HG03442 (cell line): ENCODE data around the gene GABRR1.
"Not testable (repeated sequence)": the region's sequence is repeated elsewhere in the genome, so short reads cannot be mapped to it uniquely, and the experiment has no call there.

Experiments
- ATAC-seq: cut with Tn5 transposase; IDR thresholded peaks from one replicate; pipeline ENCODE4 v1.9.1; 2021; ENCODE audit warnings: mild to moderate bottlenecking, moderate library complexity; ENCODE audit not compliant: unreplicated experiment

The GABRR1 gene

DNA sequence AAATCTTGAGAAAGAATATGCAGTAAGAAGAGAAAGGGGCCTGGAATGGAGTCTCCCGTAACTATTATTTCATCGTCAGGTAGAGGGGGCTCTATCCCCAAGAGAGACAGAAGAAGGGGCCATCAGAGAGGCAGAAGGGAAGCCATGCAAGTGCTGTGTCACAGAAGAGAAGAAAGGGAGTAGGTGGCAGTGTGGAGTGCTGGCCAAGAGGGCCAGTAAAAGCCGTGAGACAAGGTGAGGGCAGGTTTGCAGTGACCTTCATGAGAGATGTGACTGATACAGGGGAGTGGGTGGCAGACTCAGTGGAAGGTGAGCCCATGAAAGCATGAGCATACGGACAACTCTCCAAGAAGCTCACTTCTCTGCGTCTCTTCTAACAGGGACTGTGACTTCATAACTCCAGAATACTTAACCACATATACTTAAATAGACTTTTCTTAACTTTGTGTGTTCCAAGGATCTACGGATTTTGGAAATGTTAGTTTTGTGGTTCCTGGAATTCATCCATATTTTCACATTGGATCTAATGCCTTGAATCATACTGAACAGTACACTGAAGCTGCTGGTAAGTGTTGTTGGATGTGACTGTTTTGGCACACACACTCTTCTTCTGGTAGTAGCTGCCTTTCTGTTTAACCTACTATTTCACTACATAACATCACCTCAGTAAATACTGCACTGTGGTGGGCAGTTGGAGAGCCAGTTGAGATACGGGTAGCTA lies 55.7 kb downstream of the GABRR1 start:
- no peak for ATAC-seq

DNA sequence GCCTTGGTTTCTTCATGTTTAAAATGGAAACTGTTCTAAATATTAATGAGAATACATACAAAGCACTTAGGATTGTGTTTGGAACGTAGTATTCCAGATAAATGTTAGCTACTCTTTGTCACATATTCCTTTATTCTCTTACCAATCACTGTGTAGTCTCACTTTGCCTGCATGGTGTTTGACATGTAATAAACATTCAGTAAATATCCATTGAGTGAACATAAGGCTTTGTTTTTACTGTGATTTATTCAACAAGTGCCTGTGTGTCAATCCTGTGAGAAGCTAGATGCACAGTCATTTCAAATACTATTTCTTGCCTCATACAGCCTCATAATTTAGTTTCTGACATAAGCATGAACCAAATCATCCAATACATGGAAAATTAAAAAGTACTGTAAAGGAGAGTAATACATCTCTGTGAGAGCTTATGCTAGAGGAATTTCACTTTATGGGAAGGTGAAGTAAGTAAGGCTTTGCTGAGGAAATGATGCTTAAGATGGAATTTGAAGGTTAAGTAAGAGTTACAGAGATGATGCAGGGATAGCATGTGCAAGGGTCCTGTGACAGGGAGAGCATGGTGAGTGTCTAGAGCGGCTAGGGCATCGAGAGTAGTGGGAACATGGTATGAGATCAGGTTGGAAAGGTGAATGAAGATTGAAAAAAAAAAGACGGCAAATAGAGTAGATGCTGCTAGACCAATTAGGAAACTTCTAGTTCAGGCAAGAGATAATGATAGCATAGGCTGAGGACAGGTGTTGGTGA lies 56.6 kb downstream of the GABRR1 start:
- ATAC-seq: no peak

DNA sequence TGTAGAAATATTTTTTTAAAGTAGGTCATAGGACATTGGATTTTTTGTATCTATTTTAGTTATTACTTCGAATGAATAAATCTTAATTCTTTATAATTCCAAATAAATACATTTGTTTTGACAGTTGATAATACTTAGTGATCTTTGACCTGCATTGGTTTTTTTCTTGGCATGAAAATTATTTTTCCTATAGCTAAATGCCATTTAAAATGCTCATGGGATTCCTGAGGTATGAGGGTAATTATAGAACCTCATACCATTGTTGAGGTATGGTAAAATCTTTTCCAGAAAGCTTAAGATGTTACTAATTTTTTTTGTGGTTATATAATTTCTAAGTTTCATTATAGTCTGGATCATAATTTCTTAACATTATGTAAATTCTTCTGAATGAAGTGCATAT lies 63.0 kb downstream of the GABRR1 start:
- ATAC-seq: no peak

DNA sequence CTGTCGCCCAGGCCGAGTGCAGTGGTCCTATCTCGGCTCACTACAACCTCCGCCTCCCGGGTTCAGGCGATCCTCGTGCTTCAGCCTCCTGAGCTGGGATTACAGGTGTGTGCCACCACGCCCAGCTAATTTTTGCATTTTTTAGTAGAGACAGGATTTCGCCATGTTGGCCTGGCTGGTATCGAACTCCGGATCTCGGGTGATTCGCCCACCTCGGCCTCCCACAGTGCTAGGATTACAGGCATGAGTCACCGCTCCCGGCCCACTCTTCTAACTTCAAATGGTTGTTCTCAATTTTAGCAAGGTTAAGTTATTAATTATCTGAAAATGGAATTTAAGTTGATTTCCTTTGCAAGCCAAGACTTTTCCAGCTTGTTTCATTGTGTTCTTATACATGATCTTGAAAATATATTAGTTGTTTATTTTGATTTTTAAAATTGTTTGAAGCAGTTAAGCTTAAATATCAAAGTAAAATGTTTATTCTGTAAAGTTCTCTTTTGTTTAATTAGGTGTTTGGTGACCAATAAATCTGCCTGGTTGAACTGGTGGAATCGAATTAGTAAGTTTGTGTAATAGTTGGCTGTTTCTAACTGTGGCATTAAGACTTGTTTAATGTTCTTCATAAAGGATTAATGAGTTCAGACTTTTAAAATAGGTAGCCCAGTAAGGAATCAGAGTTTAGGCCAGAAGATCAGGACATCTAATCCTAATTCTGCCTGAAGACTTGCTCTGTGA lies 69.0 kb downstream of the GABRR1 start:
- ATAC-seq: no peak

DNA sequence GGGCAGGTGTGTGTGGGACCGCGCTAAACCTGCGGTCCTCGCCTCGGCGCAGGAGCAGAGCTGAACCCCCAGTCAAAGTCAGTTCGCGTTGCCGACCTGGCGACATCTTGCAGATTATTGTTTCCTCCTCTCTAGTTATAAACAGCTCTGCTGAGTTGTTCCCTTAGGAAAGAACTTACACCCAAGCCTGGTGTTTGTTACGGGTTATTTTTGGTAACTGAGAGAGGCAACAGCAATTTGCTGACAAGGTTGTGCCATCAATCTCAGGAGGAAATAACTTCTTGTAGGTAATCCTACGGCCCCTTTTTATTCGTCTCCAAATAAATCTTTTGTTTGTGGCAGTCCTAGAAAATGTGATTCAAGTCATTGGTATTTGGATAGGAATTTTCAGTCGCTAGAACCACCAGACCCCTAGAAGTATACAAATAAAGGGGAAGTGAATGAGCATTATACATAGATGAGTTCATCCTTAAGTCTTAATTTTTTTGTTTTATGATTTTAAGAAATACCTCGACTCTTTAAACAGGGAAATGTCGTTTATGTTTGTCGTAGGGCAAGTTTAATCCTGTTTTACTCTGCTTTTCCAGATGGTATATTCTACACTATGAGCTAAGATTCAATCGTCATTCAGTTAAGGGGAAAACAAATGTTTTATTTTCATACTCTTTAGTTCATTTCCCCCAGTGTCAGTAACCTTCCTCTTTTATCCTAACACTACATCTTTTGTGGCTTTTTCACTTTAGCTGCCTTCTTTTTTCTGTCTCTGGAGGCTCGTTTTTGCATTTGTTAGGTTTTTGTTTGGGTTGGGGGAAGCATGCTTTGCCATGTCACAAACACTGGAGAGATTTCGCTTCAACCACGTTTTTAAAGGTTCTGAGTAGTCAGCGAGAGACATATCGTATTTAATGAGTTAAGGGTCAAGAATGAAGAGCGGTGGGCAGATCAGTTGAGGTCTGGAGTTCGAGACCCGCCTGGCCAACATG lies 70.1 kb downstream of the GABRR1 start:
- ATAC-seq: peak; percentile 23

DNA sequence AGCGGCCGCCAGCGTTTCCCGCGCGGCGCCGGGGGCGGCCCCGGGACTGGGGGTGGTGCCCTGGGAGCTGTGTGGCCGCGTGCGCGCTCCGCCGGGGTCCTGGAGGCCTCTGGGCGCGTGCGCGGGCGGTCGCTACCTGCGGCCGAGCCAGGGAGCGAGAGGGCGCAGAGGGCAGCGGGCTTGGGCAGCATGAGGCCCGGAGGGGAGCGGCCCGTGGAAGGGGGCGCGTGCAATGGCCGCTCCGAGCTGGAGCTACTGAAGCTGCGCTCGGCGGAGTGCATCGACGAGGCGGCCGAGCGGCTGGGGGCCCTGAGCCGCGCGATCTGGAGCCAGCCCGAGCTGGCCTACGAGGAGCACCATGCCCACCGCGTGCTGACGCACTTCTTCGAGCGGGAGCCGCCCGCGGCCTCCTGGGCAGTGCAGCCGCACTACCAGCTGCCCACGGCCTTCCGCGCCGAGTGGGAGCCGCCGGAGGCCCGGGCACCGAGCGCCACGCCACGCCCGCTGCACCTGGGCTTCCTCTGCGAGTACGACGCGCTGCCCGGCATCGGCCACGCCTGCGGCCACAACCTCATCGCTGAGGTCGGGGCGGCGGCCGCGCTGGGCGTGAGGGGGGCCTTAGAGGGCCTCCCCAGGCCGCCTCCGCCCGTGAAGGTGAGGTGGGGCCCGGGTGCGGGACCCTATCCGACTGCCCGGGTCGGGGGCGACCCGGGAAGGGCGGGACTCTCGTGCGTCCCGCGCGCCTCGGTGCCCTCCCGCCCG lies 71.0 kb downstream of the GABRR1 start, which contains the start of gene PM20D2:
Gene PM20D2, plus strand, starts transcription at position 100 of the 762 bp plus-strand sequence. Its CDS starts 90 bp downstream, at position 190.
- ATAC-seq: peak; percentile 56

DNA sequence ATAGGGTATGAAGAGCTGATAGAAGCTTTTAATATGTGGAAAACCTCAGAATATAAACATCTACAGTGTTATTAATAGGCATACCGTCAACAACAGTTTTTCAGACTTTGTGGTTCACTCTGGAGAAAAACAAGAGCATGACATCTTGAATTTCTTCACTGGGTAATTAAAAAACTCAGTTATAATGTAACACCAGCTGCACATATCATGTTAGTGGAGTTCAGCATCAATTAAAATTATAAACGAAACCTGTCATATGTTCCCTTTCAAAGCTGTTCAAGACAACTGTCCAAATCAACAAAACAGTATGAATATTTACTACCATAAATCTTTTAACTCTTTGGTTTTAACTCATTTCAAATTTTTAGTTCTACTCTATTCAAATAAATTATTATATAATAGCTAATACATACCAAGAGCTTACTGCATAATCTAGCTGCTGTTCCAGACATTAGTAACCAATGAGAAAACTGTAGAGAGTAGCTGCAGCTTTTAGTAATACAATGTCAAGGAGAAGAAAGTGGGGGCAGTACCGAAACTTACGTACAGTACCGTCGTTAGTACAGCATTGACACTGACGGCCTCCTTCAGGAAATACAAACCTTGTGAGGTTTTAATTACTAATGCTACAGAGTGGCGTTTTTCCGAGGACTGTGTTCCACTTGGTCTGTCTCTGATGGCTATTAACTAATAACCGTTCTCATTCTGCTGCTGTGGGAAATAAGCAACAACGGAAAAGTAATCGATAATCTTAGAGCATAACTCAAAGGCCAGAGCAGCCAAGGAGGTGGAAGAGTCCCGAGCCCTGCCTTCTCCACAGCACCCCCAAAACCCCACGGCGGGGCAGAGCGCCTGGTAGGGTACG lies 71.8 kb downstream of the GABRR1 start:
- ATAC-seq: peak; percentile 56

DNA sequence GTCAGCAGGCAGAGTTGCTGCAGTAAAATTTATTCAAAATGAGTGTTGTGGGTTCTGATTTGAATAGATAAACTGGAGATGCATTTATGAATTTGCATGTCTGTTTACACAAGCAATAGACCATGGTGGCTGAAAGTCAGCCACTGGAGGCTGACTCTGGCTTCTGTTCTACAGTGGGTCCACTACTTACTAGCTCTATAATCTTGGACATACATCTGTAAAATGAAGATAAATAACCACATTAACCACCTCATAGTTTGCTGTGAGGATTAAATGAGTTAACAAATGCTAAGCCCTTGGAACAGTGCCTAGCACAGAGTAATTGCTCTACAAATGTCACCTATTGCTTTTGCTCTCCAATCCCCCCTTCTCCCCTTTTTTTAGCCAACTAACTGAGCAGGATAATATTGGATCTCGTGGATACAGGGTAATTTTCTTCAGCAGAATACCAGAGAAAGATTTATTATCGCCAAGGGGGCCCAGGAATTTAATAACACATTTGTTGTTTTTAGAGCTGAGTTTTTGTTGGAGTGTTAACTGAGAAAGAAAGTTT lies 72.7 kb downstream of the GABRR1 start:
- ATAC-seq: peak; percentile 37

DNA sequence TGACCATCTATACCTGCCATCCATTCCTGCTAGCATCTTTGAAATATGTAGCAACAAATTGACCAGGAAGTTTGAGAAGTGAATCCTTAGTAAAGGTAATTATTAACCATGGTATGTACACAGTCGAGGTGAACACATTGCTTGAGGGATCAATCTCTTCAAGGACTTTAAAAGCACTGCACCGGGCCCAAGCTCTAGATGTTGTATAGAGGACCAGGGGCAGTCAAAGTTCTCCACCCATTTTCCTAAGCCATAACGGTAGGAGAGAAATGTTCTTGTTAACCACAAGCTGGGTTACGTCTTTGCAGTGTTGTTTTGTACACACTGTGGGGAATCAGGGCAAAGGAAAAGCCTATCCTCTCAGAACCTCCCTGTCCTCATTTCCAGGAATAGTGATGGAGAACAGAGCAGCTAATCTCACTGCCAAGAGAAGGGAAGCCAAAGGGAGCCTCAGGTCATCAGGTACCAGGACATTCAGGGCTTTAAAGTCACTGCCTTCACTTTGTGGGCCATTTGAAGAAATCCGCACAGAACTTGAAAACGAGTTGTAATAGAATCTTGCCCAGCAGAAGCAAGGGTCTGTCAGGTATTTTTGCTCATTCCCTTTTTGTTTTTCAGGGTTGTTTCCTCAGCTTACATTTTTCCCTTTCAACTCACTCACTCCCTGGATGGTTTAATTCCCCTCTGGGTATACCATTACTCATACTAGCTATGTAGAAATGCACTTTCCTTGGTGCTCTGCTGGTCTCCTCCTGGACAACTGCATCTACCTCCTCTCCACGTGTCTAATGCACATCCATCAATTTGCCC lies 76.6 kb downstream of the GABRR1 start:
- ATAC-seq: no peak

DNA sequence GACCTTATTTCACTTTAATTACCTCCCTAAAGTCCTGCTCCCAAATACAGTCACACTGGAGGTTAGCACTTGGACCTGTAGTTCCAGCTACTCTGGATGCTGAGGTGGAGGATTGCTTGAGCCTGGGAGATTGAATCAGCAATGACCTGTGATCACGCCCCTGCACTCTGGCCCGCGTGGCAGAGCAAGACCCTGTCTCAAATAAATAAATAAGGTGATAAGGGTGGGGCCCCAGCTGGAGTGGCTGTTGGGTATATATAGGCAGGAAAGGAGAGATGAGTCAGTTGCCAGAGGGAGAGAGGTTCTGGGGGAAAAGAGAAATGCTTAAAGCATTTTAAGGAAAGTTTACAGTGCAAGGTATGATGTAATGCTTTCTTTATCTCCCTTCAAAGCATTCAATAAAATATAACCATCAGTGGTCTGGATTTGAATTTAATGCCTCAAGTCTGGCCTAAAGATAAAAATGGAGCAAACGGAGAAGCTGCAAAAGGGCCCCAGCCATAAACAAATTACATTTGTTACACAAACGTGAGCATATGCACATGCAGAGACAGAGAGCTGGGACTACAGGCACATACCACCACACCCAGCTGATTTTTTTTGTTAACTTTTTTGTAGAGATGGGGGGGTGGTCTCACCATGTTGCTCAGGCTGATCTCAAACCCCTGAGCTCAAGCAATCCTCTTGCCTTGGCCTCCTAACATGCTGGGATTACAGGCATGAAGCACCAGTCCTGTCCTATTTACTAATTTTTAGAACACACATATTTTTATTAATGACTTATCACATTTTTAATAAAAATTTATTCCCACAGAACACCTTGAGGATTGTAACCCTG lies 77.4 kb downstream of the GABRR1 start:
- ATAC-seq: no peak

DNA sequence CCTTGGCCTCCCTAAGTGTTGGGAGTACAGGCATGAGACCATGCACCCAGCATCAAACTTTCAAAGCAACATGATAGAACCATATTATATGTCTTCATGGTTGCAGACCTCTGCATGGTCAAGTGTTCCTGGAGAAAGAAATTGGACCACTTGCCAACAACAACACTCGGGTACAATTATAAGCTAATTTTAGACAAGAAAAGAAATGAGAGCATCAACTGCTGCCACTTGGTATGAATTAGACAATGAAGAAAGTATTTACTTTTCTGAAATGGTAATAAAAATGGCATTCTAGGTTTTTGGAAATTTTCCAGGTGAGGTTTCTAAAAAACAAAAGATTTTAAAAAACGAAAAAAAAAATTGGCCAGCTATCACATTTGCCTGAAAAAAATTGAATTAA lies 79.0 kb downstream of the GABRR1 start:
- ATAC-seq: no peak

DNA sequence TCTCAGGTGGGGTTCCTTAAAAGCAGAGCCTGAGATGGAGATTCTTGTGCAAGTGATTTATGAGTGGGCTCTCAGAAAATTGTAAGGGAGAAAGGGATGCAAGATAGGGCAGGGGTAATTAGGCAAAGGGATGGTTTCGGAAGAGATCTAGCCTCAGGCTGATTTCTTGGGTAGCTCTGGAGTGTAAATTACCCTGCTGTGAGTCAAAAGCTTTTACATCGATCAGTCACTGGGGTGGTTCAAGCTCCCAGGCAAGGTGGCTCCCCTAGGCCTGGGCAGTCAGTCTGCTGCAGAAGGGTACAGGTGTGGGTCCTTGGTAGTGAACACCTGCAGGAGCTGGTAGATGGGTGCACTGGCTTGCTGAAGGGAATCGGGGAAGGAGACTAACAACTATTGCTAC lies 82.4 kb downstream of the GABRR1 start:
- no peak for ATAC-seq

DNA sequence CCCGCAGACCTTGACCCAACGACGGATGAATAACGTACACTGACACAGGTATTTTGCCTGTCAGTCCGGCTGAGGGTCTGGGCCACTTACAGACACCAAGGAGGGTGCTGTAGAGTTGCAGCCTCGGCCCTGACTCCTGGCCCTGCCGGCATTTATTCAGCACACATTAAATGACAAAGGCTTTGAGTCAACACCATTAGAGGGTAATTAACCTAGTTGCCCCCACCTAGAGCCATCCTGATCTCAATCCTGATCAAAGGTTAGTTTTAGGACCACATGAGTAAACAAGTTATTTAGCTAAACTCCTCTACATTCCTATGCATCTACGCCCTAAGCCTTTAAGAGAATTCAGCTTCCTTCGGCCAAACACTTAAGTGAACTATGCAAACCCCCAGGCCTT lies 83.2 kb downstream of the GABRR1 start:
- no peak for ATAC-seq

DNA sequence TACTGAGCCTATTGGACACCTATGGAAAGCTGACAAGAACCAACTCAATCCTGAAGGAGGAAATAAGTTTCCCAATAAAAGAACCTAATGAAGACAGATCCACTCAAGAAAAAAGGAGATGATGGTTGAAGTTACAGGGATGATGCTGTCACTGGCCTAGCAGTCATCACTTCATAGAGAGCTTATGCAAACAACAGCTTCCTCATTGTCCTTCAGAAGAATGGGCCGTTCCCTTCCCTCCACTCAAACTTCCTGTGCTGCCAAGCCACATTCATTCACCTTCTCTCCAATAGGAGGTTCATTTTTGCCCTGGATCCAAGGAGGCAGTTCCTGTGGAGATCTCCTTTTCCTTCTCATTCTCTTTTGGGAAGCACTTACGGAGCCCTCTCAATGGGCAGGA lies 85.1 kb downstream of the GABRR1 start:
- no peak for ATAC-seq

DNA sequence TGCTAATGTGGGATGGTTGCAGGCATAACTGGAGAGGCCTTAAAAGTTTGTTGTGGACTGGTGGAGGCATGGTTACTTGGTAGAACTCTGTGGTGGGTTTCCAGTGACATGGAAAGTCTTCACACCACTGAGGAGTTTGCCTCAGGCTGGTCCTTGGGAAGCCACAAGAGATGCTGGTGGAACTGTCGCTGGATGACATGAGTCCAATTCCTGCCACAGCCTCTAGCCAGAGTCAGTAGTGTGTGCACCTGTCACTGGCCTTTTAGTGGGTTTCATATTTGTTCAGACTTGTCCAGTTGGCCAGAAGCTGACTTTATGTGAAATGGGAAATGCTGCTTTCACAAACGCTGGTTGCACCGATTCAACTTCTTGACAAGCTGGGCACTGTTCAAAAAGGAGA lies 85.6 kb downstream of the GABRR1 start:
- no peak for ATAC-seq

DNA sequence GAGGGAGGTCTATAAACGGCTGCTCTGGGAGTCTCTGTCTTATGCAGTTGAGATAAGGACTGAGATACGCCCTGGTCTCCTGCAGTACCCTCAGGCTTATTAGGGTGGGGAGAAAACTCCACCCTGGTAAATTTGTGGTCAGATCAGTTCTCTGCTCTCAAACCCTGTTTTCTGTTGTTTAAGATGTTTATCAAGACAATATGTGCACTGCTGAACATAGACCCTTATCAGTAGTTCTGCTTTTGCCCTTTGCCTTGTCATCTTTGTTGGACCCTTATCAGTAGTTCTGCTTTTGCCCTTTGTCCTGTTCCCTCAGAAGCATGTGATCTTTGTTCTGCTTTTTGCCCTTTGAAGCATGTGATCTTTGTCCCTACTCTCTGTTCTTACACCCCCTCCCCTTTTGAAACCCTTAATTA lies 88.9 kb downstream of the GABRR1 start:
- not testable (repeated sequence) for ATAC-seq
